Activated CD4-positive, alpha-beta memory T cell treated with anti-CD3 and anti-CD28 coated beads, Interleukin-2, amount 10 ng/mL, durations not matched to agents 7 days and 5 days (primary cell): ENCODE results near the gene TRAPPC14. TPM values are rescaled to one million over a fixed set of nuclear protein-coding genes. Genes with fewer than 3 reads are reported as not detected.
"Not testable (repeated sequence)": the region's sequence is repeated elsewhere in the genome, so short reads cannot be mapped to it uniquely, and the experiment has no call there.

Source experiments
- CTCF ChIA-PET: fragments of 350-600 bp; sonication (Branson Sonifier 250); formaldehyde crosslinking; loops from one replicate; lab custom pipeline; 2021; ENCODE audit warnings: antibody characterized with exemption, inconsistent platforms; lab: Charles Lee
- POLR2A ChIA-PET: fragments of 350-600 bp; sonication (Branson Sonifier 250); formaldehyde crosslinking; loops from one replicate; lab custom pipeline; 2021; ENCODE audit warnings: antibody characterized with exemption; lab: Charles Lee
- DNase-seq: peaks from one replicate; pipeline ENCODE4 v3.0.0-alpha.2; 2020
- H3K27ac Mint-ChIP-seq: one replicate; pipeline ENCODE4 v1.8.0; 2021; ENCODE audit warnings: mild to moderate bottlenecking, mixed read lengths
- H3K27me3 Mint-ChIP-seq: one replicate; pipeline ENCODE4 v1.8.0; 2021; ENCODE audit warnings: mixed read lengths
- H3K36me3 Mint-ChIP-seq: one replicate; pipeline ENCODE4 v1.8.0; 2021; ENCODE audit warnings: low read depth, mixed read lengths
- H3K4me1 Mint-ChIP-seq: one replicate; pipeline ENCODE4 v1.8.0; 2021; ENCODE audit warnings: mixed read lengths
- H3K4me3 Mint-ChIP-seq: one replicate; pipeline ENCODE4 v1.8.0; 2021; ENCODE audit warnings: mild to moderate bottlenecking, mixed read lengths
- H3K9me3 Mint-ChIP-seq: one replicate; pipeline ENCODE4 v1.8.0; 2021; ENCODE audit warnings: mixed read lengths
- total RNA-seq, 2 experiments: library from RNA; stranded (reverse); gene quantifications; one replicate each; pipeline ENCODE4 v1.2.3, GENCODE V29; 2021

The TRAPPC14 gene, protein sequence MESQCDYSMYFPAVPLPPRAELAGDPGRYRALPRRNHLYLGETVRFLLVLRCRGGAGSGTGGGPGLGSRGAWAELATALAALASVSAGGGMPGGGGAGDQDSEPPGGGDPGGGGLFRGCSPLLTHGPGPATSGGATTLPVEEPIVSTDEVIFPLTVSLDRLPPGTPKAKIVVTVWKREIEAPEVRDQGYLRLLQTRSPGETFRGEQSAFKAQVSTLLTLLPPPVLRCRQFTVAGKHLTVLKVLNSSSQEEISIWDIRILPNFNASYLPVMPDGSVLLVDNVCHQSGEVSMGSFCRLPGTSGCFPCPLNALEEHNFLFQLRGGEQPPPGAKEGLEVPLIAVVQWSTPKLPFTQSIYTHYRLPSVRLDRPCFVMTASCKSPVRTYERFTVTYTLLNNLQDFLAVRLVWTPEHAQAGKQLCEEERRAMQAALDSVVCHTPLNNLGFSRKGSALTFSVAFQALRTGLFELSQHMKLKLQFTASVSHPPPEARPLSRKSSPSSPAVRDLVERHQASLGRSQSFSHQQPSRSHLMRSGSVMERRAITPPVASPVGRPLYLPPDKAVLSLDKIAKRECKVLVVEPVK
- 10 to 100 TPM; 37.8 to 41.2 TPM for total RNA-seq

DNA sequence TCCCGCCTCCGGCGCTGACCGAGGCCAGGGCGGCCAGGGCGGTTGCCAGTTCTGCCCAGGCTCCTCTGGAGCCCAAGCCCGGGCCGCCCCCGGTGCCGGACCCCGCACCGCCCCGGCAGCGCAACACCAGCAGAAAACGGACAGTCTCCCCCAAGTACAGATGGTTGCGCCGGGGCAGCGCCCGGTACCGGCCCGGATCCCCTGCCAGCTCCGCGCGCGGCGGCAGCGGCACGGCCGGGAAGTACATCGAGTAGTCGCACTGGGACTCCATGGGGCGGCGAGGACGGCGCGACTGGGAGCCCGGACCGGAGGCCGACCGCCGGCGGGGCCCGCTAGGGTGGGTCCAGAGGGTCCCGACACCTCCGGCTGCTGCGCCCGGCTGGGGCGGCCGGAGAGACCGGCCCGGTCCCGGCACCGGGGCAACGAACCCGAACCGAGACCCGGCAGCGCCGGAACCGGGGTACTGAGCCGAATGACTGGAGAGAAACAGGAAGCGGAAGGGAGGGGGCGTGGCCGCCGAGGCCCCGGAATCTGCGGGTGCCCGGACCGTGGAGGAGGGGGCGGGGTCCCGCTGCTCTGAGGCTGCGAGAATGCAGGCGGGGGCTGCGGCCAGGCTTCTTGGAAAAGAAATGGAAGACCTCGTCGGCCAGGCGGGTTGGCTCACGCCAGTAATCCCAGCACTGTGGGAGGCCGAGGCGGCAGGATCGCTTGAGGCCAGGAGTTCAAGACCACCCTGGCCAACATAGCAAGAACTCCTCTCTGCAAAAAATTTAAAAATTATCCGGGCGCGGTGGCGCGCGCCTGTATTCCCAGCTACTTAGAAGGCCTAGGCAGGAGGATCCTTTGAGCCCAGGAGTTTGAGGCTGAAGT lies at the start of gene TRAPPC14:
TRAPPC14 (minus strand) TSS at position 495 of the 870 bp plus-strand sequence; CDS start at position 271, 224 bp downstream.
- Mint-ChIP-seq H3K9me3 (no peaks in the 10 kb centered on the region), H3K27me3 (no peaks in the 10 kb centered on the region), H3K36me3 (peaks cover 40% of the 10 kb centered on the region), H3K4me3 (peak within 1 kb of the TSS; percentile 78), H3K4me1 (peaks cover 59% of the 10 kb centered on the region), H3K27ac (peak within 1 kb of the TSS; percentile 75)
- peak; percentile 93 for DNase-seq
- ChIA-PET POLR2A (interaction anchor here (0.6 to 4.2 kb wide), 13 partner anchors 9 to 287 kb away, joined by 3 to 27 read pairs (median 5); partner anchors contain the start of genes AP4M1, GAL3ST4, GPC2 and LAMTOR4), CTCF (interaction anchor here (0.6 to 1.5 kb wide), 7 partner anchors 10 to 60 kb away, joined by 3 to 4 read pairs (median 3); partner anchors contain the start of genes GPC2, LAMTOR4 and STAG3)

- H3K4me3 Mint-ChIP-seq = no peak overlapping the region
- ChIA-PET CTCF (interaction anchor here (1.1 kb wide), 1 partner anchor 13 kb away, joined by 3 read pairs; no protein-coding TSS in a partner anchor), POLR2A (no interaction called here)
- H3K9me3 Mint-ChIP-seq = no peaks in the 10 kb centered on the region
- no peak for DNase-seq
- peaks cover 10% of the 10 kb centered on the region for H3K36me3 Mint-ChIP-seq
- H3K27ac Mint-ChIP-seq = no peak overlapping the region
- peaks cover 2% of the 10 kb centered on the region for H3K27me3 Mint-ChIP-seq
- H3K4me1 Mint-ChIP-seq = peaks cover 18% of the 10 kb centered on the region
Observed at GRCh38 chr7:100204454-100204853, 45.9 kb upstream of the TRAPPC14 start.

DNA sequence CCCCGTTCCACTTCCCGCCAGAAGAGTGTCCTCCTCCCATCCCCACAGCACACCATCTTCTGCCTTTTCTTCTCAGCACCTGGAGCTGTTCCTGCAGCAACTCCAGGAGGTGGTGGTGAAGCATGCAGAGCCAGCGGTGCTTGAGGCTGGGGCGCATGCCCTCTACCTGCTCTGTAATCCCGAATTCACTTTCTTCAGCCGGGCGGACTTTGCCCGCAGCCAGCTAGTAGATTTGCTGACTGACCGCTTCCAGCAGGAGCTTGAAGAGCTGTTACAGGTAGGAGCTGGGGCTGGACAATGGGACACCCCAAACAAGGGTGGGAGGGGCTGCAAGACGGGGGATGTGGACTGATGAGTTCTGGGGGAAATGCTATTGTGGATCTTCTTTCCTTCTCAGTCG lies 42.2 kb upstream of the TRAPPC14 start:
- no peak for DNase-seq
- CTCF ChIA-PET = interaction anchor here (0.9 to 1.2 kb wide), 2 partner anchors 10 to 96 kb away, joined by 3 to 4 read pairs; no protein-coding TSS in a partner anchor
- Mint-ChIP-seq H3K4me3 (no peak overlapping the region), H3K27me3 (peaks cover 9% of the 10 kb centered on the region), H3K27ac (no peak overlapping the region), H3K4me1 (peaks cover 5% of the 10 kb centered on the region), H3K9me3 (no peaks in the 10 kb centered on the region), H3K36me3 (peaks cover 2% of the 10 kb centered on the region)
- POLR2A ChIA-PET = interaction anchor here (2.6 kb wide), 1 partner anchor 9 kb away, joined by 10 read pairs; no protein-coding TSS in a partner anchor

- peaks cover 9% of the 10 kb centered on the region for H3K27me3 Mint-ChIP-seq
- CTCF ChIA-PET = interaction anchor here (0.6 kb wide), 1 partner anchor 82 kb away, joined by 3 read pairs; no protein-coding TSS in a partner anchor
- peaks cover 1% of the 10 kb centered on the region for H3K4me1 Mint-ChIP-seq
- H3K9me3 Mint-ChIP-seq = no peaks in the 10 kb centered on the region
- DNase-seq = no peak
- H3K36me3 Mint-ChIP-seq = peaks cover 2% of the 10 kb centered on the region
- POLR2A ChIA-PET = no interaction called here
- H3K4me3 Mint-ChIP-seq = no peak overlapping the region
- no peak overlapping the region for H3K27ac Mint-ChIP-seq
Observed at GRCh38 chr7:100198266-100198665, 39.7 kb upstream of the TRAPPC14 start.

DNA sequence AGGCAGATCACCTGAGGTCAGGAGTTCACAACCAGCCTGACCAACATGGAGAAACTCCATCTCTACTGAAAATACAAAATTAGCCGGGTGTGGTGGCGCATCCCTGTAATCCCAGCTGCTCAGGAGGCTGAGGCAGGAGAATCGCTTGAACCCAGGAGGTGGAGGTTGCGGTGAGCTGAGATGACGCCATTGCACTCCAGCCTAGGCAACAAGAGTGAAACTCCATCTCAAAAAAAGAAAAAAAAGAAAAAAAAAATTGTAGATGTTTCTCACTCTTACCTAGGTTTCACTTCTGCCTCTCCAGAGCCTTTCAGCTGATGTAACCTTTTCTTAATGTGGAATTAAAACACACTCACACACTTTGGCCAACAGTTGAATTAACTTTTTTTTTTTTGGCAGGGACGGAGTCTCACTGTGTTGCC lies 37.4 kb upstream of the TRAPPC14 start:
- H3K27ac Mint-ChIP-seq, H3K36me3 Mint-ChIP-seq, DNase-seq, H3K9me3 Mint-ChIP-seq, H3K4me3 Mint-ChIP-seq, H3K4me1 Mint-ChIP-seq, H3K27me3 Mint-ChIP-seq, CTCF ChIA-PET: not testable (repeated sequence)
- POLR2A ChIA-PET = interaction anchor here (1.4 kb wide), 1 partner anchor 10 kb away, joined by 3 read pairs; no protein-coding TSS in a partner anchor

DNA sequence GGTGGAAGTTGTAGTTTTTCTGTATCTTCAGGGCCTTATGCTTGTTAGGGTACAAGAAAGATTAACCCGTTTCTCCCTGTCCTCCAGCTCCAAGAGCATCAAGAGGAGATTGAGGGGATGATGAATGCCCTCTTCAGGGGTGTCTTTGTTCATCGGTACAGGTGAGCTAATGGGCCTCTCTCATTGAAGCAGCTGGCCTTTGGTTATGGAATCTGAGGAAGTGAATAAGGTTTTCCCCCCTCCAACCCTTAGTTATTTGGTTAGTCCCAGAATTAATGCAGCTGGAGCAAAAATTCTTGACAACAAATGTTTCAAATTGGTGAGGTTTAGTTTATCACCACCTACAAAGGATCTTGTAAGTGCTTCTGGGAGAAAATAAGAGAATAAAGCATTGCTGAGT lies 36.7 kb upstream of the TRAPPC14 start:
- CTCF ChIA-PET = no interaction called here
- Mint-ChIP-seq H3K27ac (no peak overlapping the region), H3K4me1 (peaks cover 14% of the 10 kb centered on the region), H3K27me3 (peaks cover 7% of the 10 kb centered on the region), H3K4me3 (no peak overlapping the region), H3K36me3 (no peaks in the 10 kb centered on the region), H3K9me3 (no peaks in the 10 kb centered on the region)
- DNase-seq = no peak
- POLR2A ChIA-PET = interaction anchor here (1.4 kb wide), 1 partner anchor 11 kb away, joined by 3 read pairs; no protein-coding TSS in a partner anchor

DNA sequence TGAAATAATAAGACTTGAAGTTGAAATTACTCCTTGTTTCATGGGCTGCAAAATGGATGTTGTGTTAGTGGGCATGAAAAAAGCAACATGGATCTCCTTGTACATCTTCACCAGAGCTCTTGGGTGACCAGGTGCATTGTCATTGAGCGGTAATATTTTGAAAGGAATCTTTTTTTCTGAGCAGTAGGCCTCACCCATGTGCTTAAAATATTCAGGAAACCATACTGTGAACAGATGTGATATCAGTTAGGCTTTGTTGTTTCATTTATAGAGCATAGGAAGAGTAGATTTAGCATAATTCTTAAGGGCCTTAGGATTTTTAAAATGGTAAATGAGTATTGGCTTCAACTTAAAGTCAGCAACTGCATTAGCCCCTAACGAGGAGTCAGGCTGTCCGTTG lies 34.4 kb upstream of the TRAPPC14 start:
- no peak for DNase-seq
- H3K27me3 Mint-ChIP-seq = no peaks in the 10 kb centered on the region
- H3K27ac Mint-ChIP-seq = no peak overlapping the region
- H3K36me3 Mint-ChIP-seq = no peaks in the 10 kb centered on the region
- H3K4me1 Mint-ChIP-seq = peaks cover 17% of the 10 kb centered on the region
- ChIA-PET CTCF (interaction anchor here (1.5 to 1.8 kb wide), 3 partner anchors 10 to 60 kb away, joined by 3 to 5 read pairs (median 3); no protein-coding TSS in a partner anchor), POLR2A (interaction anchor here (1.1 kb wide), 1 partner anchor 10 kb away, joined by 3 read pairs; no protein-coding TSS in a partner anchor)
- no peaks in the 10 kb centered on the region for H3K9me3 Mint-ChIP-seq
- H3K4me3 Mint-ChIP-seq = no peak overlapping the region

DNA sequence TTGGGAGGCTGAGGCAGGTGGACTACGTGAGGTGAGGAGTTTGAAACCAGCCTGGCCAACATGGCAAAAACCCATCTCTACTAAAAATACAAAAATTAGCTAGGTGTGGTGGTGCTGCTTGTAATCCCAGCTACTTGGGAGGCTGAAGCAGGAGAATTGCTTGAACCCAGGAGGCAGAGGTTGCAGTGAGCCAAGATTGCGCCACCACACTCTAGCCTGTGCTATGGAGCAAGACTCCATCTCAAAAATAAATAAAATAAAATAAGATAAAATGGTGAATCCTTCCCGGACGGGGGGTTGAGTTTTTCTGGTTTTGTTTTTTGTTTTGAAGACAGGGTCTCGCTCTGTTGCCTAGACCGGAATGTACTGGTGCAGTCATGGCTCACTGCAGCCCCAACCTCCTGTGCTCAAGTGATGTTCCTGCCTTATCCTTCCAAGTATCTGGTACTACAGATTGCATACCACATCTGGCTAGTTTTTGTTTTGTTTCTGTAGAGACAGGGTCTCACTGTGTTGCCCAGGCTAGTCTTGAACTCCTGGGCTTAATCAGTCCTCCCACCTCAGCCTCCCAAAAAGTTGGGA lies 33.8 kb upstream of the TRAPPC14 start:
- not testable (repeated sequence) for H3K4me3 Mint-ChIP-seq, H3K36me3 Mint-ChIP-seq, H3K9me3 Mint-ChIP-seq, H3K27ac Mint-ChIP-seq, H3K27me3 Mint-ChIP-seq, DNase-seq
- H3K4me1 Mint-ChIP-seq = peaks cover 17% of the 10 kb centered on the region
- CTCF ChIA-PET = interaction anchor here (1.5 to 1.8 kb wide), 2 partner anchors 10 to 15 kb away, joined by 3 to 5 read pairs; no protein-coding TSS in a partner anchor
- POLR2A ChIA-PET = interaction anchor here (1.1 kb wide), 1 partner anchor 10 kb away, joined by 3 read pairs; no protein-coding TSS in a partner anchor

DNA sequence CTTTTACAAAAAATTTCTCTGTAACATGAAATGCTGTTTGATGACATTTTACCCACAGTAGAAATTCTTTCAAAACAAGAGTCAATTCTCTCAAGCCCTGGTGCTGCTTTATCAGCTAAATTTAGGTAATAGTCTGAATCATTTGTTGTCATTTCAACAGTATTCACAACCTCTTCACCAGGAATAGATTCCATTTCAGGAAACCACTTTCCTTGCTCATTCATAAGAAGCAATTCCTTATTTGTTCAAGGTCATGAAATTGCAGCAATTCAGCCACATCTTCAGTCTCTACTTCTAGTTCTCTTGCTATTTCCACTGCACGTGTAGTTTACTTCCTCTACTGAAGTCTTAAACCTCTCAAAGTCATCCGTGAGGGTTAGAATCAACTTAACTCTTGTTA lies 33.3 kb upstream of the TRAPPC14 start:
- ChIA-PET CTCF (no interaction called here), POLR2A (no interaction called here)
- H3K4me3 Mint-ChIP-seq = no peak overlapping the region
- H3K27me3 Mint-ChIP-seq = no peaks in the 10 kb centered on the region
- no peaks in the 10 kb centered on the region for H3K9me3 Mint-ChIP-seq
- H3K4me1 Mint-ChIP-seq = peaks cover 17% of the 10 kb centered on the region
- no peaks in the 10 kb centered on the region for H3K36me3 Mint-ChIP-seq
- H3K27ac Mint-ChIP-seq = no peak overlapping the region
- no peak for DNase-seq

GRCh38 chr7:100190048-100190711 lies 31.7 kb upstream of the TRAPPC14 start:
- POLR2A ChIA-PET = interaction anchor here (1.1 to 1.5 kb wide), 6 partner anchors 13 to 31 kb away, joined by 3 to 9 read pairs (median 5); partner anchors contain the start of genes GPC2 and STAG3
- no peak for DNase-seq
- no peak overlapping the region for H3K4me3 Mint-ChIP-seq
- CTCF ChIA-PET = interaction anchor here (0.6 to 2.7 kb wide), 15 partner anchors 10 to 839 kb away, joined by 3 to 31 read pairs (median 4); partner anchors contain the start of genes GAL3ST4, GPC2 and STAG3
- peak overlapping the region; percentile 50 for H3K27ac Mint-ChIP-seq
- no peaks in the 10 kb centered on the region for H3K36me3 Mint-ChIP-seq
- H3K4me1 Mint-ChIP-seq = peaks cover 16% of the 10 kb centered on the region
- no peaks in the 10 kb centered on the region for H3K27me3 Mint-ChIP-seq
- H3K9me3 Mint-ChIP-seq = no peaks in the 10 kb centered on the region

GRCh38 chr7:100189061-100189460 lies 30.5 kb upstream of the TRAPPC14 start:
- no peaks in the 10 kb centered on the region for H3K27me3 Mint-ChIP-seq
- H3K36me3 Mint-ChIP-seq = no peaks in the 10 kb centered on the region
- peaks cover 16% of the 10 kb centered on the region for H3K4me1 Mint-ChIP-seq
- H3K4me3 Mint-ChIP-seq = no peak overlapping the region
- POLR2A ChIA-PET = interaction anchor here (1.1 kb wide), 1 partner anchor 32 kb away, joined by 5 read pairs; no protein-coding TSS in a partner anchor
- H3K9me3 Mint-ChIP-seq = no peaks in the 10 kb centered on the region
- DNase-seq = no peak
- H3K27ac Mint-ChIP-seq = no peak overlapping the region
- CTCF ChIA-PET = interaction anchor here (0.8 to 2.7 kb wide), 7 partner anchors 9 to 218 kb away, joined by 3 to 31 read pairs (median 13); partner anchors contain the start of genes GPC2 and STAG3
